GM18868 (cell line): Measurements from ENCODE around the gene GPD1.

Source experiments
- ATAC-seq: cut with Tn5 transposase; IDR thresholded peaks from one replicate; pipeline ENCODE4 v1.9.1; 2021; ENCODE audit warnings: mild to moderate bottlenecking, moderate library complexity; ENCODE audit not compliant: unreplicated experiment

Gene GPD1

DNA sequence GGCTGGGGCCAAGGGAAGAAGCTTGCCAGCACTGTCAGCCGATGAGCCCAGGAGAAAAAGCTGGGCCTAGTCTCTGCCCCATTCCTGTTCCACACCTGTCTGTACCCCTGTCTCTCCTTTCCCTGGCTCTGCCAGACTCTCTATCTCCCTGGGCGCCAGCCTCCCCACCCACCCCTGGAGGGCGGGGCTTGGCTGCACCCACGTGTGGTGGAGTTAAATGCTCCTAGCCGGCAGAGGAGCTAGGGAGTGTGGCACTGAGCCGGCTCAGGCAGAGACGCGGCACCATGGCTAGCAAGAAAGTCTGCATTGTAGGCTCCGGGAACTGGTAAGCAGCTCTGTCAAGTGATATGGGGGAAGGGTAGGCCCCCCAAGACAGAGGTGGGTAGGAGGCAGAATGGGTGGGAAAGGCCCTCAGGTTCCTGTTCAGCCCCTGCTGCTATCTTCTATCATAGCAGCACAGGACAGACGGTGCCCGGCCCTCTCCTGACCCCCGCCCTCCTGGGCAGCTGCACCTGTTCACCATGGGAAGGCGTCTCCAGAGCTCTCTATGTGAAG lies at the start of gene GPD1:
Gene GPD1, plus strand, starts transcription at position 242 of the 555 bp plus-strand sequence. Its CDS starts 43 bp downstream, at position 285.
- no peak for ATAC-seq

GRCh38 chr12:50055831-50056638 lies 47.8 kb upstream of the GPD1 start:
- ATAC-seq, result no peak

DNA sequence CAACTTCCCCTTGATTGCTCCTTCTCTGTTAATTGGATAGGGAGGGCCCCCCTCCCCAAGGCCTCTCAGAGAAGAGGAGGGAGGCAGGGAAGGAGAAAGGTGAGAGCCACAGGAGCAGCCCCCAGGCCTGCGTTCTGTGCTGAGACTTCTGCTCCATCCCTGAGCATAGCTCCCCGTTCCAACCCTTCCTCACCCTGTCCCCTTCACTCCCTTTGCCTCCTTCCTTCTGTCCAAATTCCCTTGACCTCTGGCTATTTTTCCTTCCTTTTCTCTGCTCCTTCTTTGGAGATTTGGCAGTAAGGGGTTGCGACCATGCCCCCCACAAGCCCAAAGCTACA lies 47.2 kb upstream of the GPD1 start:
- ATAC-seq, result no peak

DNA sequence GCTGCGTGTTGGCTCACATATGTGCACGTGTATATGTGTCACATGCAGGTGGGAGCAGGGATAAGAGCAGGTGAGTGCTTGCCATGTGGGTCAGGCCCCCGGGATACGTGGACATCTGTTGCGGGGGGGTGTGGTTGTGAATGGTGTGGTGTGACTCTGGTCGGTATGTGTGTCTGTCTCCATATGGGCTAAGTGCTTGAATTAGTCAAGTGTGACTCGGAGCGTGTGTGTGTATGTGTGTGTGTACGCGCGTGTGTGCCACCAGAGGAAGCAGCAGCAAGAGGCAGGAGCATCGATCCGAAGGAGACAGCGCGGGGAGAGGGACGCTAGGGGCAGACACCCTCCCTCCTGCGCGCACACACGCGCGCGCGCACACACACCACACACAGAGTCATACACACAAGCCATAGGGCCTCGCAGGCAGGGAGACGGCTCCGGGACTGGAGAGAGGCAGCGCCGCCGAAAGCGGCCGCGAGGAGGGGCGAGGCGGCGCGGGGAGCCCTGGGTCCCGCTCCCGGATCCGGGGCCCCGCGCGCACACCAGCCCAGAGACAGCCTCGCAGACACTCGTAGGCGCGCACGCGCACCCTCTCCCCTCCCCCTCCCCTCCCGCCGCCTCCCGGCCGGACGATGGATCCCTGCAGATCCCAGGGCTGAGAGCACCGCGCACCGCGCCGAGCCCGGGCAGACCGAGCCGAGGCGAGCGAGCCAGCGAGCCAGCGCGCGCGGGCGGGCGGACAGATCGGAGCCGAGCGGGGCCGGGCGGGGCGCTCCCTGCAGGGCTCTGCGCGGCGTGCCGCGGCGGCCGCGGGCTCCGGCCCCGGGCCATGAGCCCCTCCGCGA lies 46.6 kb upstream of the GPD1 start, which contains the start of gene ASIC1:
Gene ASIC1, plus strand, starts transcription at position 597 of the 842 bp plus-strand sequence. CDS start 1,171 bp downstream, outside the sequence.
- no peak for ATAC-seq

GRCh38 chr12:50057896-50058670 lies 45.7 kb upstream of the GPD1 start:
- ATAC-seq, result no peak

GRCh38 chr12:50058743-50059312 lies 45.0 kb upstream of the GPD1 start:
- no peak for ATAC-seq

GRCh38 chr12:50059440-50060119 lies 44.2 kb upstream of the GPD1 start:
- no peak for ATAC-seq

- no peak for ATAC-seq
Observed at GRCh38 chr12:50060120-50060468, 43.7 kb upstream of the GPD1 start.

DNA sequence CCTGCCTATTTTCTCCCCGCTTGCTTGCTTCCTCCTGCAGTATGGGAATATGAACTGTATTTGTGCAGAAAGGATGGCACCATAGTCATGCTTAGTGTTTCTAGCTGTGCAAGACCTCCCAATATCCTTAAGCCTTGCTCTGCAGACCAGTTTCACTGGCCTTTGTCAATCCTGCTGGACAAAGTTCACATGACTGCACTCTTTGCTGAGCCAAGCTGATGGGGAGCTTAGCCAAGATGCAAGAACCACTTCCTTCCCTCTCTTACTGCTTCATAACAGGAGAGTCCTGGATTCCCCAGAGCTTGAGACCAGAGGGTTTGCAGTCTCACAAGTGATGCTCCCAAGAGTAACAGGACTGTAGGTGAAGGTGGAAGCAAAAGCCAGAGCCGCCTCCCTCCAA lies 42.6 kb upstream of the GPD1 start:
- no peak for ATAC-seq

- no peak for ATAC-seq
Observed at GRCh38 chr12:50061946-50062686, 41.7 kb upstream of the GPD1 start.

DNA sequence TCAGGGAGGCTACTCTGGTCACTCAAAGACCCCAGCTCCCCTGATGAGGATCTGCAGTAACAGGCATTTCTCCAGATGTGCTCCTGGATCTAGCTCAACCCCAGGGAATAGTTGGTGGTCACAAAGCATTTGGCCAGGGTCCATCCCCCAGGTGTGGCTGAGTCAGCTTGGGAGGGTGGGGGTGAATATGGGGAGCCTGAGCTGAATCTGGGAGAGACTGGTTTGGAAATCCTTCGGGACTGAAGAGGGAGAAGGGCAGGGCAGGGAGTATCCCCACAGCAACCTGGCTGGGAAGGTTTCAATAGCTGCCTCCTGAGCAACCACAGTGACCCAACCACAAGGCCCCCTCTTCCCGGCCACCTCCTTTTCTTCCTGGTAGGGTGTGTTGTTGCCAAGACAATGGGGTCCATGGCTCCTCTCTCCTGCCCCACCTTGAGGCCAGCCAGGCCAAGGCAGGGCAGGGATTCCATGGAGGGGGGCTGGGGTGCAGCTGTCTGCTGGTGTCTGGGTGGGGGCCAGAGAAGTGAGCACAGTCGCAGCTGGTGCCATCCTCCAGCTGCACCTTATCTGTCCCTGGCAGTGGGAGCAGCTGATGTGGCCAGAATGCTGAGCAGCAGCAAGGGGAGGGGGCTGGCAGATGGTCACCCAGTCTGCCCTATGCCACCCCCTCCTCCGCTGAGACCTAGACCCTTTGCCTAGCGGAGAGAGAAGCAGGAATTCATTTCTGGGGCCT lies 40.9 kb upstream of the GPD1 start:
- no peak for ATAC-seq

DNA sequence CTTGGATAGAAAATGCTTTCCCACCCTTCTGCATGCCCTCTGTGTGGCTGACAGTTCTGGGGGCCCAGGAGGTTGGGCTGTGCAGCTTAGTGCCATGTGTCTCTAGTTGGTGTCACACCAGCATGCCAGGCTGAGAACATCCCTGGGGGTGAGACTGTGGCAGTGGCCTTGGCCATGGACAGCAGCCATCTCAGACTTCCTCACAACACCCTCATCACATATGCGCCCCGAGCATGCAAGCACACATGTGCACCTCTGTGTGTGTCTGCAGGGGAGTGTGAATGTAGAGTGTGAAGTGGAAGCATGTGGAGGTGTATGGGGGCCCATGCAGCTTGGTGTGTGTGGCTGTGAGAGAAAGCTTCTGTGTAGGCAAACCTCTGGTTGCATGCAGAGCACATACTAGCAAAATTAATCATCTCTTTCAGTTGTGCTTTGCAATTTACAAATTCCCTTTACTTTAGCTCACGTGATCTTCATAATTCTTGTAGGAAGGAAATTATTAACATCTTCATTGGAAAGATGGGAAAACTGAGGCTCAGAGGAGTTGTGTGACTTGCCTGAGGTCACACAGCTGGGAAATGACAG lies 38.0 kb upstream of the GPD1 start:
- no peak for ATAC-seq

- no peak for ATAC-seq
Observed at GRCh38 chr12:50066402-50066801, 37.4 kb upstream of the GPD1 start.

GRCh38 chr12:50069069-50069468 lies 34.7 kb upstream of the GPD1 start:
- ATAC-seq, result no peak

DNA sequence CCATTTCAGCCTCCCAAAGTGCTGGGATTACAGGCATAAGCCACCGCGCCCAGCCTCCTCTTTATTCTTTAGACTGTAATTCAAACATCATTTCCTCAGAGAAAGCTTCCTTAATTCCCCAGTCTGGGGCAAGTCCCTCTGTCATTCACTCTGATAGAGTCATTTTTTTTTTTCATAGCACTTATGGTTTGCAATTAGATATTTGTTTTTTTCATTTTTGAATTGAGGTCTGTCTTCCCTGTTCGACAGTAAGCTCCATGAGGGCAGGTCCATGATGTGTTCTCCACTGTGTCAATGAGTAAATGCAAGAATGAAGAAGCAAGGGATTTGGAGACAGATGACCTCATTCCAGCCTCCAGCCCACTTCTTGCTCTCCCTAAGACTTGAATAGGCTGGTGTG lies 34.3 kb upstream of the GPD1 start:
- ATAC-seq, result no peak

DNA sequence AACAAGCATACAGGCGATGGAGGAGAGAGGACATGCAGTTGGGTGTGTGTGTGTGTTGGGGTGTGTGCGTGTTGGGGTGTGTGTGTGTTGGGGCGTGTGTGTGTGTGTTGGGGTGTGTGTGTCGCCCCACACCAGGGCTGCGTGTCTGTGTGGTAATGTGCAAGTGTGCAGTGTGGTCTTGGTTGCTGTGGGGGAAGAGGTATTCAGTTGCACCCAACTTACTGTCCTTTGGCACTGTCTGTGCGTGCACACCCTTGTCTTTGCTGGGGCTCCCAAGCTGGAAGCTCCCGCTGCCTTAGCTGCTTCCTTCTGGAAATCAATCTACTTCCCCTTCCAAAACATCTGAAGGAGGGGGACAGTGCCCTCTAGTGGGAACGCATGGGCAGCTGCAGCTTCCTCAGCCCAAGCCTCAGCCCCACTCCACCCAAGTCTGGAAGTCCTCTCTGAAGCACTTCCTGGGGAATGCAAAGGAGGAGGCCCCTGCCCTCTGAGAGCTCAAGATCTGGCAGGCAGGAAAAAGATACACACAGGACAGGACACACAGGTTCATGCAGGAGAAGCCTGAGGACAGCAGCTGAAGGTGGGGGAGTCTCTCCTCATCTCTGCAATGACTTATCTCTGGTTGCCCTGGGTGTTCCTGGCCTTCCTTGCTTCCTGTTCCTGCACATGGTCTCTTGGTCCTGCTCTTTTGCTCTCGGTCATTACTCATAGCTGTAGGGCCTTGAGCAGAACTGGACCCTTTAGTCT lies 33.3 kb upstream of the GPD1 start:
- no peak for ATAC-seq

DNA sequence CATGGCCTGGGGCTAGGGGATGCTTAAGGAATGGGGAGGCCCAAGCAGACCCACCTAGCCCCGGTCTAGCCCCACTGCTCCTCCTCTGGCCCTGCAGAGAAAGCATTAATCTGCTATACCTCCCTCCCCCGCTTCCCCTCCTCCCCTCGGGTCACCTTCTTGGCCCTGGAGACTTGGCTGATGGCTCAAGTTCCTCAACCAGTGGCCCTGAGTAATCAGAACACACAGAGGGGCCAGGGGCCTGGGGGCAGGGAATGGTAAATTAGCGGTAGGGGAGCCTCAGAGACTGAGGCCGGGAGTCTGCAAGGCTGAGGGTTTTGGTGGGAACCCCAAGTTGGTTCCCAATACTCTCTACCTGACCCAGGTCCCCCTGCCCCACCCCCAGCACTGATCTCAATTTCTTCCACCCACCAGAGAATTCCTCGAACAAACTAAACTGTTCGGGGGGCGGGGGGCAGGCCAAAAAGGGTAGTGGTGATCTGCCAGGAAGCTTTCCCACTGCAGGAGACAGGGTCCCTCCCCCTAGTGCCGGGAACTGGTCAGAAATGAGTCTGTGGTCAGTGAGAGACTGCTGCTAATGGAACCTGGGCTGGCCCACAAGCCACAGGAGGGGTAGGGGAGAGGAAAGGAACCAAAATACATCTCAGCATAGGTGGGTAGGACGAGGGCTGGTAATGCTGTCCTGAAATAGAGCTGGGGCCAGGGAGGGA lies 31.5 kb upstream of the GPD1 start:
- no peak for ATAC-seq
